A673 (cell line): Measurements from ENCODE around the gene UBE3B.

Experiments
- EZH2 ChIP-seq: fragments of 200-600 bp; sonication (generic); IDR thresholded peaks from 2 replicates; pipeline ENCODE4 v1.6.1; 2017; ENCODE audit warnings: borderline replicate concordance, low read depth, mild to moderate bottlenecking, mixed read lengths, antibody characterized with exemption, low read length; ENCODE audit not compliant: poor library complexity, severe bottlenecking
- TF ChIP-seq, protein P1 (sequence below): fragments of 300-800, 200-600 bp; sonication (generic); conservative IDR thresholded peaks from 2 replicates; pipeline ENCODE4 v1.5.1; 2017; ENCODE audit warnings: low read depth, mild to moderate bottlenecking, antibody characterized with exemption, low read length, moderate library complexity, mixed read lengths

GRCh38 chr12:109477963-109478315, 505 bp downstream of the UBE3B start:
- TF ChIP-seq, protein P1, sequence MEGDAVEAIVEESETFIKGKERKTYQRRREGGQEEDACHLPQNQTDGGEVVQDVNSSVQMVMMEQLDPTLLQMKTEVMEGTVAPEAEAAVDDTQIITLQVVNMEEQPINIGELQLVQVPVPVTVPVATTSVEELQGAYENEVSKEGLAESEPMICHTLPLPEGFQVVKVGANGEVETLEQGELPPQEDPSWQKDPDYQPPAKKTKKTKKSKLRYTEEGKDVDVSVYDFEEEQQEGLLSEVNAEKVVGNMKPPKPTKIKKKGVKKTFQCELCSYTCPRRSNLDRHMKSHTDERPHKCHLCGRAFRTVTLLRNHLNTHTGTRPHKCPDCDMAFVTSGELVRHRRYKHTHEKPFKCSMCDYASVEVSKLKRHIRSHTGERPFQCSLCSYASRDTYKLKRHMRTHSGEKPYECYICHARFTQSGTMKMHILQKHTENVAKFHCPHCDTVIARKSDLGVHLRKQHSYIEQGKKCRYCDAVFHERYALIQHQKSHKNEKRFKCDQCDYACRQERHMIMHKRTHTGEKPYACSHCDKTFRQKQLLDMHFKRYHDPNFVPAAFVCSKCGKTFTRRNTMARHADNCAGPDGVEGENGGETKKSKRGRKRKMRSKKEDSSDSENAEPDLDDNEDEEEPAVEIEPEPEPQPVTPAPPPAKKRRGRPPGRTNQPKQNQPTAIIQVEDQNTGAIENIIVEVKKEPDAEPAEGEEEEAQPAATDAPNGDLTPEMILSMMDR, result no peak
- TF ChIP-seq EZH2, result no peak
